GM21723 (cell line): ENCODE results near the gene GPATCH4.
"Not testable (repeated sequence)": the region's sequence is repeated elsewhere in the genome, so short reads cannot be mapped to it uniquely, and the experiment has no call there.

ENCODE experiments used
- ATAC-seq: cut with Tn5 transposase; IDR thresholded peaks from one replicate; pipeline ENCODE4 v1.9.1; 2021; ENCODE audit warnings: mild to moderate bottlenecking, moderate library complexity; ENCODE audit not compliant: unreplicated experiment

The GPATCH4 gene

DNA sequence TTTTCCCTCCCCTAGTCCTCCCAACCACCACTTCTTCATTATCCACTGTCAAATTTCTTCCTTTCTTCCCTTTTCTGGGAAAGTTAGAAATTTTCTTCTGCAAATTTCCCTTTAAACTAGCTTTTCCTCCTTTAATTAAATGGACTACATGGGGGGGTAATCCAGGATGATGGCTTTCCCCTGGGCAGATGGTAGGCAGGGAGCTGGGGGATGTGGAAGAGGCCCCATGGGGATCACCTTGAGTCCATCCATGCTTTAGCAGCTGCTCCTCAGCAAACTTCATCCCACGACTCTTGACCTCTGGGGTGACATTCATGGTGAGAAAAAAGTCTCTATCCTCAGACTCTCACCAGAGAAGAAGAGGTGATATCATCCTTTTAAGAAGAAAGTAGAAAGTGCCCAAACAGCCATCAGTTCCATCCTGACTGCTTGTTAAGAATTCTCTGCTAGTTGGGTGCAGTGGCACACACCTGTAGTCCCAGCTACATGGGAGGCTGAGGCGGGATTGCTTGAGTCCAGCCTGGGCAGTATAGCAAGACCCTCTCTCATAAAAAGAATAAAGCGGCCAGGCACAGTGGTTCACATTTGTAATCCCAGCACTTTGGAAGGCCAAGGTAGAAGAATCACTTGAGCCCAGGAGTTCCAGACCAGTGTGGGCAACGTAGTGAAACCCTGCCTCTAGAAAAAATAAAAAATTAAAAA is 2.4 kb downstream of the GPATCH4 start:
- ATAC-seq = no peak

DNA sequence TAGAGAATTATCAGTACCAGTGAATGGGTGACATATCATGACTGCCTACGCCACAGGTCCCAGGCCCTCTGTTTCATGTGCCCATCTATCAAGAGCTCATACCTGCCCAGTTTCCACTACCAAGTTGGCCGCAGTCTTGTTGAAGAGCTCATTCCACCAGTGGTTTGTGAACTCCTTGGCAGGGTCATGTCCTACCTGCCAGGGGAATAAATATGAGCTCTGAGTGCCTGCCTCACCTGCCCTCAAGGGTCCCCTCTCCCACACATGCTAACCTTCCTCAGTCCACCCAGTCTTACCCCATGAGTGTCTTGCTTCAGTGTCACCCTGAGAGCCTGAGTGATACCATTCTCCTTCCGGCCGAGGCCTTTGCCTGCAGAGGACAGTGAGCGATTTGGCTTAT is 3.2 kb downstream of the GPATCH4 start:
- ATAC-seq = no peak

DNA sequence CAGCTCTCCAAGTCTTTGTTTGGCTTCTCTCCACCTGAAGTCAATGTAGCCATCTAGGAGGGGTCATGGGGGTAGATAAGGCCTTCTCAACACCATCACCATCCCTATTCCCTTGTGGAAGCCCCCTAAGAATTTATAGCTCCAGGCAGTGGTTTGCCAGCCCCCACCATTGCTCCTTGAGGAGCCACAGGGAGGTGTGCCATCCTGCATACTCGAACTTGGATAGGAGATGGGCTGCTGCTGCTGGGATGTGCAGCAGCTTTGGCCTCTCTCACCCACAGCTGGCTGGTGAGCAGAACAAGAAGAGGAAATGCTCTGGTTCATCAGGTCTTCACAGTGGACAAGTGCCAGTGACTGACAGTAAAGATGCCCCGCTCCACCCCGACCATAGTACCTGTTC is 4.9 kb downstream of the GPATCH4 start:
- no peak for ATAC-seq

DNA sequence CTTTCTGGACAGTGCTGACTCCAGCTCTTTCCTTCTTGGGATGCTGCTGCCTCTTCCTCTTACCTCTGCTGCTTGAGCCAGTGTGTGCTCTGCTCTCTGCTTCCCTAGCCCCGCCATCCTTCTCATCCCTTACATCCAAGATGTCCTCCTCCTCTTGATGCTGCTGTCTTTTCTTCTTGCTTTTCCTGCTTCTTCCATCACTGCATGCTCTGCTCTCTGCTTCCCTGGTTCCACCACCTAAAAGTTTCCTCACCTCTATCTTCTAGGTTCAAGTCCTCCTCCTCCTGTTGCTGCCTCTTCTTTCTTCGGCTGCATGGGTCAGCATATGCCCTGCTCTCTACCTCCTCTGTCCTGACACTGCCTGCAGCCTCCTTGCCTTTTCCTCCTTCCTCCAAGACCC is 6.3 kb downstream of the GPATCH4 start:
- no peak for ATAC-seq

DNA sequence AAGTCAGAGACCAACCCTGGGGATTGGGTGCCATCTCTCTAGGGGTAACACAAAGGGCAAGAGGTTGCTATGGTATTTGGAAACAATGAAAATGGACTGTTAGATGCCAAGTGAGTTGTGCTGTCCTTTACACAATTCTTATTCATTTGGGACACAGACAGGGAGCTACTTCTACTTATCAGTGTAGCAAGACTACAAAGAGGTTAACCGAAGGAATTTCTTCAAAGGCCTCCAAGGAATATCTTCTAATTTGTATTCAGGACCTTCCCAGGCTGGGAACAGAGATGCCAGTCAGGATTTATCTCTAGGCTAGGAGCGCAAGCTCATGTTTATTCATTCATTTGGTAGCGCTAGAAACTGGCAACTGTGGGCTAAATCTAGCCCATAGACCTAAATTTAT is 7.1 kb downstream of the GPATCH4 start:
- ATAC-seq = no peak

DNA sequence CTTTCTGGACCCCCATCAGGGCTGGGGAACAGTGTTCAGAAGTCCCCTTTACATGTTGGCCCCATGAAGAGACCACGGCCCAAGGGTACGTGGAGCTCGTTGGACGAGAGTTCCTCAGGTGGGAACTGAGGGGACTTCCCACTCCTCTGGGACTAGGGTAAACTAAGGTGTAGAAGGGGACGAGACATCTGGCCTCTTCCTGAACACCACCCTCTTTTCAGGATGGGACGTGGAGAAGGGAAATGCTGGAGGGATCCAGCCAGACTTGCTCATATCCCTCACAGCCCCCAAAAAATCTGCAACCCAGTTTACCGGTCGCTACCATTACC is 7.7 kb downstream of the GPATCH4 start:
- no peak for ATAC-seq

DNA sequence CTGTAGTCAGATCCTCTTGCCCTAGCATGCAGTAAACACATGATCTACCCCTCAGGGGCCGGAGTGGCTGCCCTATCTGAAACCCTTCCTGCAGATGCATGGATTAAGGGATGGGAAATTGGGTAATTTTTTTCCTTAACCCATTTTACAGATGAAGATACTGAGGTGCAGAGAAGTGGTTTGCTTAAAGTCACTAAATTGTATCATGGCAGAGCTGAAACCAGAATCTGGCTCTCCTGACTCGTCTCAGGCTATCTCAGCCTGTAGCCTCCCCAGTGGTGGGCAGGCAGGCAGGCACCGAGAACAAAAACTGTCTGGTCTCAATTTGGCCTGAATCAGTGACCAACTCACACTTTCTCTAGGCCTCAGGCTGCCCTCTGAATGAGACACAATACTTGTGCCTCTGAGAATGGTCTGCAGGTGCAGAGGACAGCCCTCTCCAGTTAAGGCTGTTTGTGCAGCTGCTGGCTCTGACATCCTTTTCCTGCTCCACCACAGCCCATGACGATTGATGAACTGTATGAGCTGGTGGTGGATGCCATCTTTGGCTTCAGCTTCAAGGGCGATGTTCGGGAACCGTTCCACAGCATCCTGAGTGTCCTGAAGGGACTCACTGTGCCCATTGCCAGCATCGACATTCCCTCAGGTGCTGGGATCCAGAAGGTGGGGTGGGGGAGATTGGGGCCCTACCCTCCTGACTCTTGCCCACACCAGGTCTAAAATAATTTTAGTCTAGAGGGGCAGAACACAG is 8.2 kb downstream of the GPATCH4 start:
- no peak for ATAC-seq

DNA sequence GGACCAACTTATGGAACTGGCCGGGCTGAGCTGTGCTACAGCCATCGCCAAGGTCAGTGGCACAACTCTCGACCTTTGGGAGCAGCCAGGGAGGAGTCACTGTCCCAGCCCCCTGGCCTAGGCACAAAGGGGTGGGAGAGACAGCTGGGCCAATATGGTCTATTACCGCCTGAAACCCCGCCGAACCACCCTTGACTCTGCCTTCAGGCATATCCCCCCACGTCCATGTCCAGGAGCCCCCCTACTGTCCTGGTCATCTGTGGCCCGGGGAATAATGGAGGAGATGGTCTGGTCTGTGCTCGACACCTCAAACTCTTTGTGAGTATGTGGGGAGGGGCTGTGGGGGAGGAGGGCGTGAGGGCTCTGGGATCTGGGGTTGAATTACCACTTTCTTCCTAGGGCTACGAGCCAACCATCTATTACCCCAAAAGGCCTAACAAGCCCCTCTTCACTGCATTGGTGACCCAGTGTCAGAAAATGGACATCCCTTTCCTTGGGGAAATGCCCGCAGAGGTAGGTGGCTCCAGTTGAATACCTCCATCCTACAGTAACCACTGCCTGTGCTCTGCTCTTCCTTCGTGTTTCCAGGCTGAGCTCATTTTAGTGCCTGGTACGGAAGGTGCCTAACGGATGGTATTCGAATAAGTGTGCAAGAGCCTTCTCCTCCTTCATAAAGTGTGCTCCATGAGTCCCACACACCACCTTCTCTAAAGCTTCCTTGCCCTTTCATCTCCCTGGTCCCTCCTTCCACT is 8.9 kb downstream of the GPATCH4 start:
- ATAC-seq = no peak

DNA sequence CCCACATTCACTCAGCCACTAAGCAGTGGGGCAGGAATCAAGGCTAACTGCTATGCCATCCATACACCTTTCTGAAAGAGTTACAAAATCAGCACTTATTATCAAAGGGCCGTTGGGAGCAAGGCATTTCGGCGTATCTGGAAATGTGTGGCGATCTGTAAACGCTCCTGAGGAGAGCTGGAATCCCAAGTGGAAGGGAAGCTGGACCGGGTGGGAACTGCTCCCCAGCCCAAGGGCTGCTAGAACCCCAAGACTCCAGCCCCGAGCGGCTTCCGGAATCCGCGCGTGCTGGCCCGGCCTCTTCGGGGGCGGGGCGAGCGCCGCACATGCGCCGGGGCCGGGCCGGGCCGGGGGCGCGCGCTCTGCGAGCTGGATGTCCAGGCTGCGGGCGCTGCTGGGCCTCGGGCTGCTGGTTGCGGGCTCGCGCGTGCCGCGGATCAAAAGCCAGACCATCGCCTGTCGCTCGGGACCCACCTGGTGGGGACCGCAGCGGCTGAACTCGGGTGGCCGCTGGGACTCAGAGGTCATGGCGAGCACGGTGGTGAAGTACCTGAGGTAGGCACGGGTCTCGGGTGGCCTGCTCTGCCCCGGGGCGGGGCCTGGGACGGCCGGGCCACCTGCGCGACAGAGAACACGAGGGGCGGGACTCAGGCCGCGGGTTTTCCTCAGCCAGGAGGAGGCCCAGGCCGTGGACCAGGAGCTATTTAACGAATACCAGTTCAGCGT is 9.7 kb downstream of the GPATCH4 start, which contains the start of gene NAXE:
Gene NAXE, plus strand, starts transcription at position 345 of the 726 bp plus-strand sequence. Its CDS starts 29 bp downstream, at position 374.
- peak; percentile 89 for ATAC-seq

DNA sequence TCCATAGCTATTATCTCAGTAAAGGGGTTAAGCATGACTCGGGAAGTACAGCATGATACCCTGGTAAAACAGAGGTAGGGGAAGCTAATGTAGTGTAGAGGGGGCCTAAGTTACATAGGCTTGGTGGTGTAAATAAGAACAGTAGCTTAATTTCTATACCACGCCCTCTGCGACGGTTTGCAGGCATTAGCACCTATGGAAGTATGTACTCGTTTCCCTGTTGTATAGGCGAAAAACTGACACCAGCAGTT is 10.2 kb downstream of the GPATCH4 start:
- ATAC-seq = peak; percentile 9

DNA sequence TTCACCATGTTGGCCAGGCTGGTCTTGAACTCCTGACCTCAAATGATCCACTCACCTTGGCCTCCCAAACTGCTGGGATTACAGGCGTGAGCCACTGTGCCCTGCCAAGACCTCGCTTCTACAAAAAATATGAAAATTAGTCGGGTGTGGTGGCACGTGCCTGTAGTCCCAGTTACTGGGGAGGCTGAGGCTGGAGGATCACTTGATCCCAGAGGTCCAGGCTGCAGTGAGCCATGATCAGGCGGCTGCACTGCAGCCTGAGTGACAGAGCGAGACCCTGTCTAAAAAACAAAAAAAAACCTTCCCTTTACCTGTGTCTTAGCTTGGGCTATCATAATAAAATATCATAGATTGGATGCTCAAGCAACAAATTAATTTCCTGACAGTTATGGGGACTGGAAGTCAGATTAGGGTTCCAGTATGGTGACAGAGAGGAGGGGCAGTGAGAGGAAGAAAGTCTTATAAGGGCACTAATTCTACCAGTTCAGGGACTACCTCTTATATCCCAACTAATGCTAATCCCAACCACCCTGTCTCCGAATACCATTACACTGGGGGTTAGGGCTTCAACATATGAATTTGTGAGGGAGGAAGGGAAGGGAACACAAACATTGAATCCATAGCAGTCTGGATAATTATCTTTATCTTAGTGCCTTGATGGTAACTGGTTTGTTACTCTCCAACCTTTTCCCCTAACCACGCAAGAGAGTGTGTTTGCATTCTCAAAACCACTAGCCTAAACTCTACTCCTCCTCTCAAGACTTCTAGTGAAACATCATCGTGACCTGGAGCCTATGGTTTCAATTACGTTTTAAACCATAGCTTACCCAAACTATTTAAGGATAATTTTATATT is 10.7 kb downstream of the GPATCH4 start:
- ATAC-seq = no peak

DNA sequence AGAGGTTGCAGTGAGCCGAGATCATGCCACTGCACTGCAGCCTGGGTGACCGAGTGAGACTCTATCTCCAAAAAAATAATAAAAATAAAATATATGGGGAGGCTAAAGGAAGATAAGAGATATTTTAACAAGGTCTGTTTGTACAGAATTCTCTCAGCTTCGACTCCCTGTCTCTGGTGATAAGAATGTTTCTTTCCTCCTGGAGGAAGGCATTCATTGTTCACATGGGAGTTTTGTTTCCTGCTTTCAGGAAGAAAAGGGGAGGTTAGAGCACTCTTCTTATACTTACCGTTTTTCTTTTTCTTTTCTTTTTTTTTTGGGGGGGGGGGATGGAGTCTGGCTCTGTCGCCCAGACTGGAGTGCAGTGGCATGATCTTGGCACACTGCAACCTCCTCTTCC is 11.7 kb downstream of the GPATCH4 start:
- ATAC-seq = no peak

DNA sequence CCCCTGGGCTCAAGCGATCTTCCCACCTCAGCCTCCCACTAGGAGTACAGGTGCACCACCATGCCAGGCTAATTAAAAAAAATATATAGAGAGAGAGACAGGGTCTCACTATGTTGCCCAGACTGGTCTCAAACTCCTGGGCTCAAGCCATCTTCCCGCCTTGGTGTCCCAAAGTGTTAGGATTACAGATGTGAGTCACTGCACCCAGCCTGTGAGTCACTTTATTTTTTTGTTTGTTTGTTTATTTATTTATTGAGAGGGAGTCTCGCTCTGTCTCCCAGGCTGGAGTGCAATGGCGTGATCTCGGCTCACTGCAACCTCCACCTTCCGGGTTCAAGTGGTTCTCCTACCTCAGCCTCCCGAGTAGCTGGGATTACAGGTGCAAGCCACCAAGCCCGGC is 13.4 kb downstream of the GPATCH4 start:
- ATAC-seq = not testable (repeated sequence)

DNA sequence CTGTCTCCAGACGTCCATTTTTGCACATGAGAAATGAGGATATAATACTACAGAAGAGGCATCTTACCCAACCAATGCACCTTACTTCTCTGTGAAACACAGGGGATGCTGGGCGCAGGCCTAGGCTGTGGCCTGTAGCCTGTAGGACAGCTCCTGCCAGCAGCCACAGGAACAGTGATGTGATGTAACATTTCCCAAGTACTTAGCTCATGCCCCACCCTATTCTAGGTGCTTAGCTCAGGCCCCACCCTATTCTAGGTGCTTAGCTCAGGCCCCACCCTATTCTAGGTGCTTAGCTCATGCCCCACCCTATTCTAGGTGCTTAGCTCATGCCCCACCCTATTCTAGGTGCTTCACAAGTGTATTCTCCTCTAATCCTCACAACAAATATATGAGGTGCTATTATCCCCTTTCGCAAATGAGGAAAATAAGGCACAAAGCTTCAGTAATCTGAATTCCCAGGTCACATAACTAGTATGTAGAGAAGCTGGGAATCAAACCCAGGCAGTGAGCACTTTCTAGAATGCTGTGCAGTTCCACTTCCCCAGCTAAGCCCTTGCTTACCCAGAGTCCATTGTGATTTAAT is 14.3 kb downstream of the GPATCH4 start:
- no peak for ATAC-seq

DNA sequence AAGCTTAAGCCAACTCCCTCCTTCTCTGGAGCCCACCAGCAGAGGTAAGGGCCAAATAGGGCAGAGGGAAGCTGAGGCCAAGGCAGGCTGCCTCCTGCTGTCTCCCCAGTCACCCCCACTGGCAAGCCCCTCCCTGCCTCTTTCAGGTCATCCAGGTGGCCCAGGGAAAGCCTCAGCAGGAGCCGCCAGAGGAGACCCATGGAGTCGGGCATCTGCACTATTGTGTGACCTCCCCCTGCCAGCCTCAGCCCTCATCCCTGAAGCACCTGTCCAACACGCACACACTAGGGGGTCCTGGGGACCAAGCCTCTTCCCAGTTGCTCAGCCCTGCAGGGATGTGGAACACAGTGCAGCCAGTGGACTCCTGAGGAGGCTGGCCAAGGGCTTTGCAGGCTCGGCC is 15.0 kb downstream of the GPATCH4 start:
- ATAC-seq = no peak

DNA sequence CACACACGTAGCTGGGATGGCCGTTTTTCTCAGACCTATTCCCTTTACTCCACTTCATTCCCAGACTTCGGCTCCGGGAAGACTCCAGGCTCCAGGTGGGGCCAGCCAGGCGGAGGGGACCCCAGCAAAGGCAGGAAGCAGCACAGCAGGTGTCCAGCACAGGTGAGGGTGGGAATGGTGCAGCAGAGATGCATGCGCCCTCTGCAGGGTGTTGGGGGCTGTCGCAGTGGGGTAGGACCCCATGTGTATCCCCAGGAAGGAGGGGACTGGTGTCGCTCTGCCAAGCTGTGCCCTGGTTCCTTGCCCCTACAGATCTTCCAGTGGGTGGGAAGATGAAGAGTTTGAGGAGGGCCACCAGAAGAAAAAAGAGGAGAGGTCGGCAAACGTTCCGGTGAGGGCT is 16.5 kb downstream of the GPATCH4 start:
- no peak for ATAC-seq

DNA sequence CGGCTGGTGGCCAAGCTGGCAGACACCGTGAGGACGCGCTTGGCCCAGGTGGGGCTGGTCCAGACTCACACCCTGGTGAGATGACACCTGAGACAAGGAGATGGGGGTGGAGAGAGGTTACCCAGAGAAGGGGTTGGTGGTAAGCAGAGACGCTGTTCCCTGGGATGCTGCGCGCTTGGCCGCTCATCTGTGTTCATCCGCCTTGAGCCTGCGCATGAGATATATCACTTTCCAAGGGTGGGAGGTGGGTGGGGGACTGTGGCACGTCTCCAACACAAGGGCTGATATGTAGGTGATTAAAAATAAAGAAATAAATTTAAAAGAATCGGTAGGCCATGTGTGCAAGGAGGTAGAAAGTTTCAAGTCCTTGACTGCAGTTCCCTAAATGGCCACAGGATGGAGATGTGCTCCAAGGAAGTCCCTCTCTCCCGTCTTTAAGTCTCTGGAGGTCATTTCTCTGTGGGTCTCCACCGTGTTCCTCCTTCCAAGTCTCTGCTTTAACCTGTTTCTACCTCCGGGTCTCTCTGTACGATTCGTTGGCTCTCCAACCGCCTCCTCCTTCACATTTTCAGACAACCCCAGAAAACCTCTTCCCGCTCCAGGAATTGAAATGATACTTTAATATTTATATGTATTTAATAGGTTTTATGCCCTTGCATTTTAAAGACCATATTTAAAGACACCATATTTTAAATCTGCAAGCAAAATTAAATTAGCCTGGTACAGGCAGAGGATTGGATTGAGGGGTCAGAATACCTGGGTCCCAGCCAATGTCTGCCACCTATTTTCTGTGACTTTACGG is 17.3 kb downstream of the GPATCH4 start:
- ATAC-seq = no peak

DNA sequence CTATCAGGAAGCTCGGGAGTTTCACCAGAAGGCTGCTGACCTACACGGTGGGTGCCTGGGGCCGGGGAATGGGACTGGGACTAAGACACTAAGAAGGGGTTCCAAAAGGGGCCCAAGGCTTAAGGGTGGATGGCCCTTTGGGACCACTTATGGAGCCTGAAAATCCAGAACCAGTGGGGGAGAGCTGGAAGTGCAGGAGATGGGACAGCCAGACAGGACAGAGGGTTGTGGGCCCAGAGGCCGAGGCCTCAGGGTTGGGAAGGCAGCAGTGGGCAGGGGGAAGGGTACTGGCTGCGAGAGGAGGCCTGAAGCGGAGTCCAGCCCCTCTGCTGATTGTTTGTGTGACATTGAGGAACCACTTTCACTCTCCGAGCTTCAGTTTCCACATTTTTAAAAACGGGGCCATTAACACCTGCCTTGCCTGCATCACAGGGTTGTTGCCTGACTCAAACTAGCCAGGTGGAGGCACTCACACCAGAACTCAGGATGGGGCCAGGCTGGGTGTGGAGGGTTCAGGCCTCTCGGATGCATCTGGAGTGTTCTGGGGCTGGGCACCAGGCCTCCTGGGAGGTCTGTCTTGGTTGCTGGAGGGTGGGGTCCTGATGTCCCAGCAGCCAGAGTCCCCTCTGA is 18.8 kb downstream of the GPATCH4 start:
- peak; percentile 44 for ATAC-seq
